GM12875 (cell line): ENCODE measurements around the gene TBRG4.
"Not testable (repeated sequence)": the region's sequence is repeated elsewhere in the genome, so short reads cannot be mapped to it uniquely, and the experiment has no call there.

ENCODE experiments used
- H3K4me3 ChIP-seq: one replicate; pipeline ENCODE4 v1.5.1; 2011; ENCODE audit warnings: low read depth, low read length, control low read depth
- CTCF ChIP-seq: IDR thresholded peaks from 2 replicates; pipeline ENCODE4 v1.5.1; 2011; ENCODE audit warnings: low read depth, mild to moderate bottlenecking, control low read depth, inconsistent platforms, low read length, moderate library complexity, borderline replicate concordance; ENCODE audit not compliant: insufficient read depth

TBRG4 gene

DNA sequence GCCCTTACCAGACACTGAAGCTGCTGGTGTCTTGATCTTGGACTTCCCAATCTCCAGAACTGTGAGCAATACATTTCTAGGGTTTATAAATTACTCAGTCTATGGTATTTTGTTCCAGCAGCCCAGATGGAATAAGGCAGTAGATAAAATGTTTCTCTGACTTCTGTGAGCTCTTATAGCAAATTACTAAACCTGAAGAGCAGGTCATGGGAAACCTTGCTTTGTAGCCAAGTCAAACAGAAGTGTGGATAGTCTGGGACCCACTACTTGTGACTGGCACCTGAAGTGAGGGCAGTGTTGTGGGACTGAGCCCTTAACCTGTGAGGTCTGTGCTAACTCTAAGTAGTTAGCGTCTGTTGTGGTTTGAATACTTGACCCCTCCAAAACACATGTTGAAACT is 4.6 kb upstream of the TBRG4 start:
- no peak overlapping the region for H3K4me3 ChIP-seq
- no peak for TF ChIP-seq CTCF

- TF ChIP-seq CTCF: no peak
- H3K4me3 ChIP-seq: no peak overlapping the region
These were observed 3.4 kb upstream of the TBRG4 start for GRCh38 chr7:45114926-45115325.

DNA sequence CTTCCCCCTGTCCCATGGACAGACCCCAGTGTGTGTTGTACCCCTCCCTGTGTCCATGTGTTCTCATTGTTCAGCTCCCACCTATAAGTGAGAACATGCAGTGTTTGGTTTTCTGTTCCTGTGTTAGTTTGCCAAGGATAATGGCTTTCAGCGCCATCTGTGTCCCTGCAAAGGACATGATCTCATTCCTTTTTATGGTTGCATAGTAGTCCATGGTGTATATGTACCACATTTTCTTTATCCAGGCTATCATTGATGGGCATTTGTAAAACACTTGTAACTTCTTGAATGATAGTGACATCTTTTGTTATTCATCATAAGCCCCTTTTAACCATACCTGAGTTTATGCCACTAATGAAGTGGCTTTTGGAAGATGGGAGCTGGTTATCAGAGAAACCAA is 2.8 kb upstream of the TBRG4 start:
- H3K4me3 ChIP-seq: not testable (repeated sequence)

DNA sequence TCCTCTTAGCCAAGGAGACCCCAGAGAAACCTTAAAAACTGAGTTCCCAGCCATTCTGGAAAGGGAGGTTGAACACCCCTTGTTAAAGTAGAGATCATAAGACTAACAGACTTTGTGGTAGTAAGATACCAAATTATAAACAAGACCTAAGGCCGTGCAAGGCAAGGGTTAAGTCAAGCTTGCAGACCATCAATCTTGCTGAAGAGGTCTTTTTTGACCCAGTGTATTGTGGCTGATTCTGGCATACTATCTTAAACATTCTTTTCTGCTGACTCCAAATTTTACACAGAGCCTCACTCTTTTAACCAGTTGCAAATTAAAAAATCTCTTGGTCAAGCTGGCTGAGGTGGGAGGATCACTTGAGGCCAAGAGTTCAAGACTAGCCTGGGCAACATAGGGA is 1.2 kb upstream of the TBRG4 start:
- H3K4me3 ChIP-seq: no peak overlapping the region
- no peak for TF ChIP-seq CTCF

DNA sequence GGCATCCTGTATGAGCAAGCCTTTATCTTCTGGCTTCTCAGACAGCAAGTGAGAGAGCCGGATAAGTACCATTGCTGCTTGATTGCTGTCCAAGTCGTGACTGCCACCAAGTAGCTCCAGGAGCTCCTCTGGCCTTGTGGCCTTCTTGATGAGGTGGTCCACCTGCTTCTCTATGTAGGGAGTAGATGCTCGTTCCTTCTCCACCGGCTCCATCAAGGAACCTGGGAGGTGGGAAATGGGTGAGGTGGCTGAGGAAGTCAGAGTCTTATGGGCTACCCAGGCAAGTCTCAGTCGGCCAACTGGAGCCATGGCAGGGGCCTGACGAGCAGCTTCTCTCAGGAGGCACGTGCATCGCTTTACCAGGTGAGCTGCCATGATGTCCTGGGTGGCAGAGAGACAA is 2.6 kb downstream of the TBRG4 start:
- no peak overlapping the region for H3K4me3 ChIP-seq
- TF ChIP-seq CTCF: no peak

DNA sequence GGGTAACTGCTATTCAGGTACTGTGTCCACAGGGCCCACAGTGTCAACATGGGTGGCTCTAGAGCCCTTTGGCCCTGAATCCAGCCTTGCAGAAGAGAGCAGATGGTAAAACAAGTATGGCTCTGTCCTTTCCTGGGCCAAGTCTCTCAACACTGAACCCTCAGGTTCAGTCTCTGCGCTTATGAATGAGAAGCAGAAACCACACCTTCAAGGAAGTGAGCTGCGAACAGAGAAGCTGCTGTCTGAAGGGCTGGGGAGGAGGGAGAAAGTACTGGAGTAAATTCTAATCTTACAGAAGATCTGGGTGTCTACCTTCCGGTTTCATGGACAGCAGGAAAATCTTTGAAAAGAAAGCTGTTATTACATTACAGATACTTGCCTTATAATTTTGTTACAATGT is 4.1 kb downstream of the TBRG4 start:
- H3K4me3 ChIP-seq: no peak overlapping the region
- TF ChIP-seq CTCF: no peak

GRCh38 chr7:45106820-45107219 is 4.7 kb downstream of the TBRG4 start:
- no peak for TF ChIP-seq CTCF
- H3K4me3 ChIP-seq: no peak overlapping the region

DNA sequence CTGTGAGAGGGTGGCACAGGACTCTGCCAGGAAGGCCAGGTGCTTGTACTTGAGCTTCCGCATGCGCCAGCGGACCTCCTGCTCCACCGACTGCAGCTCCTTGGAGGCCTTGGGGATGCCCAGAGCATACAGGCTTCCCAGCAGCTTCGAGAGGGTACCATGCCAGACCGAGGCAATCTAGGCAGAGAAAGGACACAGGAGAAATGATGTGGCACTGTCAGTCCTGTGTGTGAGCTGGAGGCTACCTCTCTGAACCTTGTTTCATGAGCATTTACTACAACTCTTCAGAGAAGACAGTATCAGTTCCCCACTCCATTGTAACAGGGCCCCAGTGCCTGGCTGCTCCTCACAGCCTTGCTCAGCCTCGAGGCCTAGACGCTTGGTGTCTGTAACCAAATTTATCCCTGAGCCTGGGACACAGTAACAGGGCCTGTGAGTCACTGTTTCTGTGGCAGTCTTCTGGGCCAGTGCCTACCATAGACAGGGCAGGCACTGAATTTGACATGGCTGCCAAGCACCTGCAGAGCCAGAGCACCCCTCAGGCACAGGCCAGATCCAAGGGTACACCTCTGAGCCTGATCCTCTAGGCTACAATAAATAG is 5.8 kb downstream of the TBRG4 start:
- H3K4me3 ChIP-seq: no peak overlapping the region
- TF ChIP-seq CTCF: no peak
